Mesothelial cell of epicardium (in vitro differentiated cells): ENCODE results near the gene CACNA2D3. TPM values are rescaled to one million over a fixed set of nuclear protein-coding genes. Genes with fewer than 3 reads are reported as not detected.

Source experiments
- DNase-seq, 2 experiments: peaks; one replicate each; pipeline ENCODE4 v3.0.0; 2021; ENCODE audit warnings: low spot score in 2 of 2; ENCODE audit not compliant: unreplicated experiment in 2 of 2
- H3K27ac Mint-ChIP-seq: 2 replicates; pipeline ENCODE4 v1.8.0; 2021; ENCODE audit warnings: mixed read lengths
- H3K27me3 Mint-ChIP-seq: 2 replicates; pipeline ENCODE4 v1.8.0; 2021; ENCODE audit warnings: low read depth, mixed read lengths
- H3K36me3 Mint-ChIP-seq: 2 replicates; pipeline ENCODE4 v1.8.0; 2021; ENCODE audit warnings: mixed read lengths
- H3K4me1 Mint-ChIP-seq: 2 replicates; pipeline ENCODE4 v1.8.0; 2021; ENCODE audit warnings: mixed read lengths
- H3K4me3 Mint-ChIP-seq: 2 replicates; pipeline ENCODE4 v1.8.0; 2021; ENCODE audit warnings: mild to moderate bottlenecking, moderate library complexity, mixed read lengths
- H3K9me3 Mint-ChIP-seq: 2 replicates; pipeline ENCODE4 v1.8.0; 2021; ENCODE audit warnings: mixed read lengths
- CTCF ChIP-seq: fragments of 200-600 bp; sonication (generic); IDR thresholded peaks from one replicate; pipeline ENCODE4 v1.5.0; 2021; ENCODE audit warnings: antibody characterized with exemption; ENCODE audit not compliant: unreplicated experiment
- total RNA-seq: library from RNA; stranded (reverse); gene quantifications from 3 replicates; pipeline ENCODE4 v1.2.1, GENCODE V29; 2021

CACNA2D3 gene
- total RNA-seq, 1 donor from 2014 or later: 2.3 TPM

- no peak overlapping the region for H3K4me3 Mint-ChIP-seq
- no peaks in the 10 kb centered on the region for H3K36me3 Mint-ChIP-seq
- DNase-seq: no peak
- peaks cover 62% of the 10 kb centered on the region for H3K27me3 Mint-ChIP-seq
- no peaks in the 10 kb centered on the region for H3K9me3 Mint-ChIP-seq
- no peaks in the 10 kb centered on the region for H3K4me1 Mint-ChIP-seq
- TF ChIP-seq CTCF: no peak
- H3K27ac Mint-ChIP-seq: no peak overlapping the region
Observed at GRCh38 chr3:54193093-54193492, 70.7 kb downstream of the CACNA2D3 start.

GRCh38 chr3:54196360-54196991, 74.1 kb downstream of the CACNA2D3 start:
- Mint-ChIP-seq H3K27ac (no peak overlapping the region), H3K36me3 (no peaks in the 10 kb centered on the region), H3K27me3 (peaks cover 61% of the 10 kb centered on the region), H3K4me1 (no peaks in the 10 kb centered on the region), H3K4me3 (no peak overlapping the region), H3K9me3 (no peaks in the 10 kb centered on the region)
- DNase-seq: no peak
- no peak for TF ChIP-seq CTCF

GRCh38 chr3:54197509-54197908, 75.2 kb downstream of the CACNA2D3 start:
- peaks cover 57% of the 10 kb centered on the region for H3K27me3 Mint-ChIP-seq
- no peak for DNase-seq
- no peaks in the 10 kb centered on the region for H3K9me3 Mint-ChIP-seq
- no peak for TF ChIP-seq CTCF
- no peak overlapping the region for H3K4me3 Mint-ChIP-seq
- no peak overlapping the region for H3K27ac Mint-ChIP-seq
- no peaks in the 10 kb centered on the region for H3K36me3 Mint-ChIP-seq
- no peaks in the 10 kb centered on the region for H3K4me1 Mint-ChIP-seq

- no peak overlapping the region for H3K27ac Mint-ChIP-seq
- peaks cover 58% of the 10 kb centered on the region for H3K27me3 Mint-ChIP-seq
- no peak for DNase-seq
- H3K4me1 Mint-ChIP-seq: no peaks in the 10 kb centered on the region
- no peaks in the 10 kb centered on the region for H3K9me3 Mint-ChIP-seq
- no peaks in the 10 kb centered on the region for H3K36me3 Mint-ChIP-seq
- TF ChIP-seq CTCF: no peak
- H3K4me3 Mint-ChIP-seq: no peak overlapping the region
Observed at GRCh38 chr3:54198556-54198955, 76.2 kb downstream of the CACNA2D3 start.

- H3K27ac Mint-ChIP-seq: no peak overlapping the region
- no peaks in the 10 kb centered on the region for H3K9me3 Mint-ChIP-seq
- no peak overlapping the region for H3K4me3 Mint-ChIP-seq
- TF ChIP-seq CTCF: no peak
- no peaks in the 10 kb centered on the region for H3K36me3 Mint-ChIP-seq
- no peaks in the 10 kb centered on the region for H3K4me1 Mint-ChIP-seq
- DNase-seq: no peak
- H3K27me3 Mint-ChIP-seq: peaks cover 44% of the 10 kb centered on the region
Observed at GRCh38 chr3:54202054-54202453, 79.7 kb downstream of the CACNA2D3 start.
